Cardiac muscle cell (in vitro differentiated cells and primary cell): Measurements from ENCODE around the gene VSIR. TPM values are rescaled to one million over a fixed set of nuclear protein-coding genes. Genes with fewer than 3 reads are reported as not detected.
A peak's percentile ranks its signal among the peaks of the same experiment; 100 is the strongest.

Experiments
- DNase-seq, 2 donors: peaks; one replicate each; pipeline versions ENCODE4 v3.0.0 to v3.0.0-alpha.2; 2010 to 2017; ENCODE audit warnings: low read depth in 1 of 2, low spot score in 1 of 2
- H3K27ac ChIP-seq: fragments of 200-600 bp; sonication (generic); 2 replicates; pipeline ENCODE4 v1.5.1; 2016
- H3K27me3 ChIP-seq: fragments of 200-600 bp; sonication (generic); 2 replicates; pipeline ENCODE4 v1.6.0; 2016; ENCODE audit warnings: control low read depth
- H3K36me3 ChIP-seq: fragments of 200-600 bp; sonication (generic); 2 replicates; pipeline ENCODE4 v1.5.1; 2016; ENCODE audit warnings: control low read depth
- H3K4me1 ChIP-seq: fragments of 200-600 bp; sonication (generic); 2 replicates; pipeline ENCODE4 v1.8.1; 2017; ENCODE audit warnings: low read depth, mild to moderate bottlenecking, mixed run types
- H3K4me3 ChIP-seq: fragments of 200-600 bp; sonication (generic); 2 replicates; pipeline ENCODE4 v1.5.1; 2016; ENCODE audit warnings: mild to moderate bottlenecking
- H3K9me3 ChIP-seq: fragments of 200-600 bp; sonication (generic); 2 replicates; pipeline ENCODE4 v1.5.1; 2017; ENCODE audit warnings: low read depth, mild to moderate bottlenecking, control low read depth
- polyA plus RNA-seq: library from polyadenylated mRNA; unstranded; fragments of >200 nt; fragmentation: Nextera tagmentation; extraction: Ambion mirVana; gene quantifications from 2 replicates; pipeline ENCODE4 v1.2.1, GENCODE V29; 2016
- total RNA-seq: library from RNA; depleted of rRNA; stranded (reverse); fragments of >200 nt; gene quantifications from 2 replicates; pipeline ENCODE4 v1.2.3, GENCODE V29; 2016
- TF ChIP-seq, protein P1 (sequence below): IDR thresholded peaks from 2 replicates; pipeline ENCODE4 v1.5.1; 2012; ENCODE audit warnings: low read depth, mild to moderate bottlenecking, low read length

VSIR gene
- total and polyA plus RNA-seq, 2 experiments from 2014 or later: 1.7 to 1.8 TPM

DNA sequence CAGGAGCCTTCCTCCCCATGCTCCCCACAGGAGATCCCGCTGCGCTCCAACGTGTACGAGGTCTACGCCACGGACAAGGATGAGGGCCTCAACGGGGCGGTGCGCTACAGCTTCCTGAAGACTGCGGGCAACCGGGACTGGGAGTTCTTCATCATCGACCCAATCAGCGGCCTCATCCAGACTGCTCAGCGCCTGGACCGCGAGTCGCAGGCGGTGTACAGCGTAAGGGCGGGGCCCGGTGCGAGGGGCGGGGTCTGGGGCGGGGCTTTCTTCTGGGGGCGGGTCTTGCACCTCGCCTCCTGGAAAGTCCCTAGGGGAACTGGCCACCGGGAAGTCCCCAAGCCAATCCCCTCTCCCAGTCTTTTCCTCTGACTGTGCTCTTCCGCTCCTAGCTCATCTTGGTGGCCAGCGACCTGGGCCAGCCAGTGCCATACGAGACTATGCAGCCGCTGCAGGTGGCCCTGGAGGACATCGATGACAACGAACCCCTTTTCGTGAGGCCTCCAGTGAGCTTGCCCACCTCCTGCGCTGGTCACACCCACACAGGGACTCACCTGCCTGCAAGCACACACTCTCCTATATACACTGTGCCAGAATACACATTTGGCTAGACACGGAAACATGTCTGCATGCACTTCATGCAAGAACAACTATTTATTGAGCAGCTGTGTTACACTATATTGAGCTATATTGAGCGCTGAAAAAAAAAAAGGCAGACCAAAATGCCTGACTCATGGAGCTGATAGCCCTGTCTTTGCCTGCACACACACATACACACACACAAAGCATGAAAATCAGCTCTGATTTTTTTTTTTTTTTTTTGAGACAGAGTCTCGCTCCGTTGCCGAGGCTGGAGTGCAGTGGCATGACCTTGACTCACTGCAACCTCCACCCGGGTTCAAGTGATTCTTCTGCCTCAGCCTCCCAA is 32.7 kb upstream of the VSIR start:
- H3K36me3 ChIP-seq: no peaks in the 10 kb centered on the region
- peak; percentile 53 to 64 for DNase-seq
- no peak overlapping the region for H3K27ac ChIP-seq
- no peaks in the 10 kb centered on the region for H3K4me1 ChIP-seq
- peaks cover 22% of the 10 kb centered on the region for H3K27me3 ChIP-seq
- H3K4me3 ChIP-seq: no peak overlapping the region
- H3K9me3 ChIP-seq: no peaks in the 10 kb centered on the region
- TF ChIP-seq, protein P1, sequence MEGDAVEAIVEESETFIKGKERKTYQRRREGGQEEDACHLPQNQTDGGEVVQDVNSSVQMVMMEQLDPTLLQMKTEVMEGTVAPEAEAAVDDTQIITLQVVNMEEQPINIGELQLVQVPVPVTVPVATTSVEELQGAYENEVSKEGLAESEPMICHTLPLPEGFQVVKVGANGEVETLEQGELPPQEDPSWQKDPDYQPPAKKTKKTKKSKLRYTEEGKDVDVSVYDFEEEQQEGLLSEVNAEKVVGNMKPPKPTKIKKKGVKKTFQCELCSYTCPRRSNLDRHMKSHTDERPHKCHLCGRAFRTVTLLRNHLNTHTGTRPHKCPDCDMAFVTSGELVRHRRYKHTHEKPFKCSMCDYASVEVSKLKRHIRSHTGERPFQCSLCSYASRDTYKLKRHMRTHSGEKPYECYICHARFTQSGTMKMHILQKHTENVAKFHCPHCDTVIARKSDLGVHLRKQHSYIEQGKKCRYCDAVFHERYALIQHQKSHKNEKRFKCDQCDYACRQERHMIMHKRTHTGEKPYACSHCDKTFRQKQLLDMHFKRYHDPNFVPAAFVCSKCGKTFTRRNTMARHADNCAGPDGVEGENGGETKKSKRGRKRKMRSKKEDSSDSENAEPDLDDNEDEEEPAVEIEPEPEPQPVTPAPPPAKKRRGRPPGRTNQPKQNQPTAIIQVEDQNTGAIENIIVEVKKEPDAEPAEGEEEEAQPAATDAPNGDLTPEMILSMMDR: no peak

DNA sequence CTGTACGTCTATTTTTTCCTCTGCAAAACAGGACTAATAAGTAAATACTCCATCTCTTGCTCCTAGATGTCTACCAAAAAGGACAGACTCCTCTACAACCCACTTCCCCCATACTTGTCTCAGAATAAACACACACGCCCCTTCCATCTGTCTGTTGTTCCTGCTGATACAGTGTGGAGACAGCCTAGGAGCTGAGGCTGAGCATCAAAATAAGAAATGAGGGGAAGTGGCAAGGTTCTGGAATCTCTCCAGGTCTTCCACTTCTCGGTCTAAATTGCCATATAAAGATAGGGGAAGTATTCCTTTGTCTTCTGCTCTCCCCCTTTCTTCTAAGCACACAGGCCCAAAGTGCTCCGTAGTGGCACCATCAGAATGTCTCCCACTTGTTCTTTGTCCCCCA is 30.8 kb upstream of the VSIR start:
- Histone ChIP-seq H3K36me3 (no peaks in the 10 kb centered on the region), H3K9me3 (no peaks in the 10 kb centered on the region), H3K27me3 (peaks cover 22% of the 10 kb centered on the region), H3K4me3 (no peak overlapping the region), H3K27ac (no peak overlapping the region), H3K4me1 (no peaks in the 10 kb centered on the region)
- TF ChIP-seq, protein P1: no peak
- no peak for DNase-seq

DNA sequence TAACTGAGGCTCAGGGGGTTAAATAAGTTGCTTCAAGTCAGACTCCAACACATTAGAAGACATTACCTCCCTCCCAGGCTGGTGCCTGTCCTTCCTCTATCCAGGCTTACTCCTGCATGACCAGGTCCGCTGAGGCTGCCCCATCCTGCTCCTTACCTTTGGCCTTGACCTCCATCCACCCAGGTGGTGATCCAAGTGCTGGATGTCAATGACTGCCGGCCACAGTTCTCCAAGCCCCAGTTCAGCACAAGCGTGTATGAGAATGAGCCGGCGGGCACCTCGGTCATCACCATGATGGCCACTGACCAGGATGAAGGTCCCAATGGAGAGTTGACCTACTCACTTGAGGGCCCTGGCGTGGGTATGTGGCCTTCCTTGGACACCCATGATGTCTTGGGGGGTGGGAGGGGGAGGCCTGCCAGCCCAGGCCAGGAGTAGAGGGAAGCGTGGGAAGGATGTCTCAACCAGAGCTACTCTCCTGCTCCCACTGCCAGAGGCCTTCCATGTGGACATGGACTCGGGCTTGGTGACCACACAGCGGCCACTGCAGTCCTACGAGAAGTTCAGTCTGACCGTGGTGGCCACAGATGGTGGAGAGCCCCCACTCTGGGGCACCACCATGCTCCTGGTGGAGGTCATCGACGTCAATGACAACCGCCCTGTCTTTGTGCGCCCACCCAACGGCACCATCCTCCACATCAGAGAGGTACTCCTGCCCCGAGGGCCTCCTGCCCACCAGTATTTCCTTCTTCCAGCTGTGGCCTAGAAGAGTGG is 29.6 kb upstream of the VSIR start:
- TF ChIP-seq, protein P1: no peak
- DNase-seq: no peak
- Histone ChIP-seq H3K27me3 (peaks cover 22% of the 10 kb centered on the region), H3K9me3 (no peaks in the 10 kb centered on the region), H3K4me1 (no peaks in the 10 kb centered on the region), H3K36me3 (no peaks in the 10 kb centered on the region), H3K4me3 (no peak overlapping the region), H3K27ac (no peak overlapping the region)

DNA sequence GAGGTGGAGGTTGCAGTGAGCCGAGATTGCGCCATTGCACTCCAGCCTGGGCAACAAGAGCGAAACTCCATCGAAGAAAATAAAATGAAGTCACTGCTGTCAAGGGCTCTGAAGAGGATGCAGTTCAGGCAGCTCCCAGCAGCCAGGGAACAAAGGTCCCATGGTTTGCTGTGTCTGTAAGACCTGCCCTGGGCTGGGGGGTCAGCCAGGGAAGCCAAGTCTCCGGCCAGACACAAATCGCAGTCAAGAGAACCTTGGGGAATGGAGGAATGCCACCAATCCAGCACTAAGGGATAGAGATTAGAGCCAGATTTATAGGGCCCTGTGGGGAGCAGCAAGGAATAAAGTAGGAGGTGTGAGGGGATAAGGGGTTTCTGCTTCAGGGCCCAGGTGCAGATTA is 28.9 kb upstream of the VSIR start:
- TF ChIP-seq, protein P1: no peak
- Histone ChIP-seq H3K4me3 (no peak overlapping the region), H3K27ac (no peak overlapping the region), H3K9me3 (no peaks in the 10 kb centered on the region), H3K36me3 (no peaks in the 10 kb centered on the region), H3K4me1 (no peaks in the 10 kb centered on the region), H3K27me3 (peaks cover 22% of the 10 kb centered on the region)
- no peak for DNase-seq

DNA sequence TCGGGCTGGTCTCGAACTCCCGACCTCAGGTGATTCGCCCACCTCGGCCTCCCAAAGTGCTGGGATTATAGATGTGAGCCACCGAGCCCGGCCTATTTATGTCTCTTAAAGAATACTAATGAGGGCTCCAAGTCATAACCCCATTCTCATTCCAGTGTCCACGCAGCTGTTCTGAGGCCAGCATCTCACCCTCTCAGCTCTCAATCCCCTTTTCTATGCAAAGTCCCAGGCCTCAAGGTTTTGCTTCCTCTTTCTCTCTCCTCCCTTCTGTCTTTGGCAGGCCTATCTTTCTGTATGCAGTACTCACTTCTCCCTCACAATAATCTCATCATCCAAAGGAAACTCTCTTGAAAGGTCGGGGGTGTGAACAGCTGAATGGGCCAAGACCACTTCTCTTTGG is 28.0 kb upstream of the VSIR start:
- Histone ChIP-seq H3K36me3 (no peaks in the 10 kb centered on the region), H3K4me3 (no peak overlapping the region), H3K9me3 (no peaks in the 10 kb centered on the region), H3K27ac (no peak overlapping the region), H3K4me1 (no peaks in the 10 kb centered on the region), H3K27me3 (peaks cover 18% of the 10 kb centered on the region)
- TF ChIP-seq, protein P1: no peak
- DNase-seq: no peak
